ENCODE data around the gene AMH.
"Not testable (repeated sequence)": the region's sequence is repeated elsewhere in the genome, so short reads cannot be mapped to it uniquely, and the experiment has no call there.

AMH gene

DNA sequence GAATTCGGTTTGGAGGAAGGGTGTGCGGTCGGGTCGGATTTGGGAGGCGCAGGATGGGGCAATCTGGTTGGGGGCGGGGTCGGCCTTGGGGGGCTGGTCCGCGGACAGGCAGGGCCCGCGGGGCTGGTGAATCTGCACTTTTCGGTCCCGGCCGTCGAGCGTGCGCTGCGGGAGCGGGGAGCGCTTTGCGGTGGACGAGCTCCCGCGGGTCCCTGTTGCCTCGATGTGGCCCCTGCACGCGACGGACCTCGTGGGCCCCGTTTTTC is 21.0 kb downstream of the AMH start:
- no peak for DNase-seq (ENCODE audit: low read depth in 2 of 2)

DNA sequence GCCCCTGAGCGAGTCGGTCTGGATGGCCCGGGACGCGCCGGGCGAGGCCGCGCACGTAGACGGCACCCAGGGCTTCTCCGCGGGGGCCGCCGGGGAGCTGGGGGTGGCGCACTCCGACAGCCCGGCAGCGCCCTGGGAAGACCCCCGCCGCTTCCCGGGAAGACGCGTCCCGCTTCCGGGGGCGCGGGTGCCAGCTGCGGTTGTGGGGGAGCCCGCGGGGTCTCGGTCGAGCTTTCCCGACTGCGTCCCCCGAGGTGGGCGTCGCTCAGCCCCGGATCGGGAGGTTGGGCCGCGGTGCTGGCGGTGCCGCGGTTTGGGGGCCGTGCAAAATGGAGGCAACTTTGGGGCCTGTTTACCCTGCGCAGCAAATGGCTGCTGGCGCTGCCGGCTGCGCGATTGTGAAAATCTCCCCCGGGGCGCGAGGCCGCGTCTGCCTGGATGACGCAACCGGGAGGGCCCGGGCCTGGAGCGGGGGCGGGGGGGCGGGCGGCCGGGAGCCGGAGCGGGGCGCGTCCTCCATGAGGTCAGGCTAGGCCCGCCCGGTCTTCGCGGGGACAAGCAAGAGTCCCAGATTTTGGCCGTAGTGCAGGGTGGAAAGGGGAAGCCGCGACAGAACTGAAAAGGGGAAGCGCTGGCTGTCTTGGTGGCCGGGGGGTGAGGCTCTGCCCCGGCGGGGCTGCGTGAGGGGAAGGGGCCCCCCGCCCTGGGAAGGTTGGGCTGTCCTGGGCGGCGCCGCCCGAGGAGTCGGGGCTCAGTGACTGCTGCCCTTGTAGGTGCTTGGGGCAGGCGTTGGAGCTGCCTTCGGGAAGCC is 21.5 kb downstream of the AMH start:
- peak; percentile 52 to 61 for DNase-seq (ENCODE audit: low read depth in 2 of 2)

- DNase-seq (ENCODE audit: low read depth in 2 of 2): no peak
These were observed 22.3 kb downstream of the AMH start for GRCh38 chr19:2271234-2272103.

DNA sequence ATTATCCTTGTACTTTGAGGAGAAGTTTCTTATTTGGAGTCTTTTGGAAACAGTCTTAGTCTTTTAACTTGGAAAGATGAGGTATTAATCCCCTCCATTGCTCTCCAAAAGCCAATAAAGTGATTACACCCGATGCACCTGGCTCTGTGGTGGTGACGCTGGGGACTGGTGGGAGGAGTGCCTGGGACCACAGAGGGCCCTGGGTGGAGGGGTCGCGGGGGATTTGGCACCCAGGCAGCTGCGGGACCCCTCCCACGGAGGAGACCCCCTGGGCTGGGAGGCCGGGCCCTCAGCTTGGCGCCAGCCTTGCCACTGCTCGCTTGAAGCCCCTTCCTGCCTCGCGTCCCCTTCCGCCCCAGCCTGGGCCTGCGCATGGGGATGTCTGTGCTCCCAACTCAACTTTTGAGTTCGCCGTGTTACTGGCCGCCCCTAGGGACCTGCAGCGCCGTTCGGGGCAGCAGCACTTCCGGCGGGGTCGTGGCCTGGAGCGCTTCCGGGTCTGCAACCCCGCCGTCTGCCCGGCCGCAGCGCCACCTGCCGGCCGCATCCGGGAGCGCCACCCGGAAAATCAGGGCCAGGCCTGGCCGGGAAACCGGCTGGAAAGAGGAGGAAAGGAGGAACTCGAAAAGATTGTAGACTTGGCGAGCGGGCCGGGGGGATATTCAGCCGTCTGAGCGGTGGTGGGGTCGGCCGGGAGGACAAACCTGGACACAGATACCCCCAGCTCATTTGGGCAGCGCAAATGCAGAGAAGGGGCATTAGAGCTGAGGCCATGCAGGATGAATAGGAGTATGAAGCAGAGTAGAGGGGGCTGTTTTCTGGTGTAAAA is 24.4 kb downstream of the AMH start:
- DNase-seq (ENCODE audit: low read depth in 2 of 2): peak; percentile 63 to 64

DNA sequence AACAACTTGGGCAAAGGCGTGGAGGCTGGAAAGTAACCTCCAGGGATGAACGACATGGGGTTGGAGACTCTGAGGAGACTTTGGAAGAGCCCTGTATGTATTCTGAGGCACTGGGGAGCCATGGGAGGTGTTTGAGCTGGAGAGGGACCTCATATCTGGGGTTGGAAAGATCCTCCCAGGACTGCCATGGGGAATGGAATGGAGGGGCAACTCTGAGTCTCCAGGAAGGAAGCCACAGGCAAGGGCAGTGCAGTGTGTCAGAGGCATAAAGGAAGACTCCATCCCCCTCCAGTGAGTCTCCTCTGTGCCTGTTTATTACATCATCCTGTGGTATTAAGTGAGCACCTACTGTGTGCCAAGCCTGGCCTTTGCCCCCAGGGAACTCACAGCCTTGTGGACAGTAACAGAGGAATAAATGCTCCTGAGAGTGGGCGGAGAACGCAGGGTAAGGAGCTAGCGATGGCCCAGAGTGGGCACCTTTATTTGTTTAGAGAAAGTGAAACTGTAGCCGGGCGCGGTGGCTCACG is 25.1 kb downstream of the AMH start:
- DNase-seq (ENCODE audit: low read depth in 2 of 2): no peak

GRCh38 chr19:2274931-2275535 is 25.9 kb downstream of the AMH start:
- DNase-seq (ENCODE audit: low read depth in 2 of 2): no peak

DNA sequence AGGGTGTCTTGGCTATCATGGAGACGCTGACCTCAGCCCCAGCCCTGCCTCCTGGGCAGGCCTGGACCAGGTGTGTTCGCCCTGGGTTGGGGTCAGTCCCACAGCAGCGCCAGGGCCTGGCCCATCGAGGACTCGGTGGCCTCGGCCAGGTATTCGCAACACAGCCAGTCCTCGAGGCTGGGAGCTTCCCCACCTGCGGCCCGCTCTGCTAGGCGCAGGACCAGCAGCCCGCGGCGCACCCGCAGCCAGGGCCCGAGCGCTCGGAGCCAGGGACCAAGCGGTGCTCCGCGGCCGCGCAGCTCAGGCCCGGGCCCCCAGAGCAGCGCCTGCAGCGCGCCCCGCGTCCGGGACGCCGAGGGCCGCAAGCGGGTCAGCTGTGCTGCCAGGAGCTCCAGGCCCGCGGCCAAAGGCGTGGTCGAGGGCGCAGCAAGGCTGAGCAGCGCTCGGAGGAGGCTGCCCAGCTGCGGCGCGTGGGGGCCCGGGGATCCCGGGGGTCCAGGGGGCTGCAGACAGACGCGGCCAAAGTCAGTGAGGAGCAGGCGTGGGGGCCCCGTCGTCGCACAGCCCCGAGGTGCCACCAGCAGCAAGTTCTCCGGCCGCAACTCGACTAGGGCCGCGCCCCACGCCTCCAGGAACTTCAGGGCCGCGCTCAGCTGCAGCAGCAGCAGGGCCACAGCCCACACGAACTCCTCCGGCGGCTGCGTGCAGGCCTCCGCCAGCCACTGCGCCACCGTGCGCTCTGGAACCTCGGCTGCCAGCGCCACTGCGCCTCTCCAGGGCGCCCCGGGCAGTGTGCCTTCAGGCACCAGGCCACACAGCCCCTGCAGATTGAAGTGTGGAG is 26.7 kb downstream of the AMH start:
- DNase-seq (ENCODE audit: low read depth in 2 of 2): no peak

GRCh38 chr19:2276429-2276986 is 27.4 kb downstream of the AMH start:
- DNase-seq (ENCODE audit: low read depth in 2 of 2): no peak

GRCh38 chr19:2277138-2277537 is 28.0 kb downstream of the AMH start:
- DNase-seq (ENCODE audit: low read depth in 2 of 2): no peak

GRCh38 chr19:2278459-2279158 is 29.5 kb downstream of the AMH start:
- no peak for DNase-seq (ENCODE audit: low read depth in 2 of 2)

DNA sequence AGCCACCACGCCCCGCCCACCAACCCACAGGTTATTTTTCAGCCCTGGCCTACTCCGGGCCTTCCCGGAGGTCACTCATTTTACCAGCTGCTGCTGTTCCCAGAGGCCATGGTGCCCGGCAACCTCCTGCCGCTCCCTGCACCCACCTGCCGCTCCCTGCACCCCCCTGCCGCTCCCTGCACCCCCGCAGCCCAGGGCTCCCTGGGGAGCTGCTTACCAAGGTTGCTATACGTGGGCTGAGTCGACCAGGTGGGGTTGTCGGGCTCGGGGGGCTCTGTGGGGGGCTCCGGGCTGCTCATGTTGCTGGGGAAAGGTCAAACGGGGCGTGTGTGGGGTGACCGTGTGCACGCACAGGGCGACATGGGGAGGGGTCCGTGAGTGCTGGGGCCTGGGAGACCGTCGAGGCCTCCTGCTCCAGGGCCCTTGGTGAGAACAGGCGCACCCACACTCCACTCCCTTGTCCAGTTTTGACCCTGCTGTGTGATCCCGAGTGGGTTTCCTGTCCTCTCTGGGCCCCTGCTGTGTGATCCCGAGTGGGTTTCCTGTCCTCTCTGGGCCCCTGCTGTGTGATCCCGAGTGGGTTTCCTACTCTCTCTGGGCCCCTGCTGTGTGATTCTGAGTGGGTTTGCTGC is 31.6 kb downstream of the AMH start:
- DNase-seq (ENCODE audit: low read depth in 2 of 2): no peak

GRCh38 chr19:2281265-2282061 is 32.3 kb downstream of the AMH start:
- not testable (repeated sequence) for DNase-seq (ENCODE audit: low read depth in 2 of 2)

DNA sequence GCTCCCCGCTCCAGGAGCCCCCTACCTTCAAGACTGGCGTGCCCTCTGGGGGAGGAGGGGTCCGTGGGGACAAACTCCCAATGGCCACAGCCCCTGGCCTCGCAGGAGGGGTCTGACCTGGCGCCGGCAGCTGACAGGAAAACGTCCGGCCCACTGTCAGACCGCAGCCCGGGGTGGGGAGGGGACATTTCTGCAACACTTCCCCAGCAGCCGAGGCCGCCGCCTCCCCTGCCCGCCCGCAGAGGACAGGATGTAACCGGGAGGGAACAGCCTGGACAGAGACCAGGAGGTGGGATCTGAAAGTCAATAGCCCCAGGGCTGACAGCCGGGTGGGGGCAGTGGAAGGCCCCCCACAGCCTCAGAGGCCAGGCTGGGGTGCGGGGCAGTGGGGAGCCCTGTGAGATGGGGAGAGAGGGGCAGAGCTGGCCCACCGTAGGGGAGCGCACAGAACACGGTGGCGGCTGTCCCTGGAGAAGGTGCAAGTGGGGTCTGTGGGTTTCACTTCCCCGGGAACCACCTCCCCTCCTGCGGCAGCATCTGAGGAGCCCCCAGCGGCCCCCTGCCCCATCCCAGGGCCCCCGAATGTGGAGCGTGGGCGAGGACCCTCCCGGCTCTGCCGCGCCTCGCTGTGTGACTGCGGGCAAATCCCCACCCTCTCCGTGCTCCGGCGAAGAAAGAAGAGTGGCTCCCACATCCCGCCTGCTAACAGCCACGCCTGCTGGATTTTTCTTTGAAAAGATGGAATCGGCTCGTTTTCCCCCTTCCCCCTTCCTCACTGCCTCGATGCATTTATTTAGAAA is 33.1 kb downstream of the AMH start, which contains the start of gene PEAK3:
Gene PEAK3 (minus strand): TSS at position 114 of the 800 bp plus-strand sequence. CDS start 1,244 bp downstream, outside the sequence.
- no peak for DNase-seq (ENCODE audit: low read depth in 2 of 2)

- DNase-seq (ENCODE audit: low read depth in 2 of 2): no peak
These were observed 33.7 kb downstream of the AMH start for GRCh38 chr19:2282862-2283237.

- DNase-seq (ENCODE audit: low read depth in 2 of 2): no peak
These were observed 34.8 kb downstream of the AMH start for GRCh38 chr19:2283835-2284507.

DNA sequence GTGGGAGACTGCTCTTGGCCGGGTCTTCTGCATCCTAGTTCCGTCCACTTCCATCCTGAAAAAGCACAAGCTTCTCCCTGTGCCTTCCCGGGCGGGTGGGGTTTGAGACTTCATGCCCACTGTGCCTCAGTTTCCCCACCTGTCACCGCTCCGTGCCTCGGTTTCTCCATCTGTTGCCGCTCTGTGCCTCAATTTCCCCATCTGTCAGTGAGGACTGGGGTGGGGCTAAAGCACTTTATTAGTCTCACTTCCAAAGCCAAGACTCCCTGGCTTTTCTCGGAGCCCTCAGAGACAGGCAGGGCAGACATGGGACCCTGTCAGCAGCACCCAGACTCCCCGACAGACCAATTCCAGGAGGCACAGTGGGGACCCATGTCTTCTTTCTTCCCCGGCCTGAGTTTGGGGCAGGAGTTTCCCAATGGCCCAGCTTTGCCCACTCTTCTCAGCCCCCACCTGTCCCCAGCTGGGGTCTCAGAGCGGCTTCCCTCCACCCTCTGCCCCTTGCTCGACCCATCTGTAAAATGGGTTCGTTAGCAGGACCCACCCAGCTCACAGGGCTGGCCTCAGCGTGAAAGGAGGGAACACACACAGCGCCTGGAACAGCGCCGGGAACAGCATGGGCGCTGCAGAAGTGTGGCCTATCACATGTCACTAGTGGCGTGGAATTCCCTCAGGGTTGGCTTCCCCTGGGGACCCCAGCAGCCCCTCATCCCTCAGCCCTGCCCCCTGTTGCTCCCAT is 37.4 kb downstream of the AMH start:
- DNase-seq (ENCODE audit: low read depth in 2 of 2): no peak
